HCT116 (cell line): ENCODE measurements around the gene ATG16L2. TPM values are rescaled to one million over a fixed set of nuclear protein-coding genes. Genes with fewer than 3 reads are reported as not detected.

ENCODE experiments used
- ATAC-seq: fragments of 200-7000 bp; cut with Tn5 transposase; 2 replicates; pipeline ENCODE4 v1.9.1; 2020; ENCODE audit warnings: mild to moderate bottlenecking, moderate library complexity
- BruUV-seq: library from RNA; stranded (reverse); fragments of 400-500 nt; replicated peaks from 2 replicates; lab custom pipeline; 2021; lab: Mats Ljungman, UMichigan
- CTCF ChIA-PET: fragments of 300-600 bp; sonication (Branson Sonifier 250); formaldehyde crosslinking; loops from one replicate; lab custom pipeline; 2021; ENCODE audit warnings: antibody characterized with exemption; lab: Charles Lee
- POLR2A ChIA-PET: fragments of 300-600, 350-600 bp; sonication (Branson Sonifier 250); formaldehyde crosslinking; loops from one replicate; lab custom pipeline; 2021; ENCODE audit warnings: antibody characterized with exemption; lab: Charles Lee
- RAD21 ChIA-PET, 2 experiments: fragments of 300-600 bp; sonication (Branson Sonifier 250); formaldehyde crosslinking; loops; one replicate each; lab custom pipeline; 2023; ENCODE audit warnings: low total read pairs in 2 of 2; ENCODE audit not compliant: uncharacterized antibody in 2 of 2, unreplicated experiment in 2 of 2, low non-redundant PET in 1 of 2; lab: Charles Lee
- DNase-seq: peaks from one replicate; pipeline ENCODE4 v3.0.0-alpha.2; 2010; ENCODE audit warnings: low read depth, low spot score
- H2AFZ ChIP-seq: fragments of 200-600 bp; shearing (Covaris generic), sonication (generic); 2 replicates; pipeline ENCODE4 v1.6.1; 2017; ENCODE audit warnings: low read depth, mixed run types, mixed read lengths, antibody characterized with exemption, low read length; ENCODE audit not compliant: poor library complexity, severe bottlenecking
- H3K27ac ChIP-seq: 2 replicates; pipeline ENCODE4 v1.5.1; 2012; ENCODE audit warnings: low read depth, low read length
- H3K27me3 ChIP-seq: fragments of 200-600 bp; sonication (generic); 2 replicates; pipeline ENCODE4 v1.6.1; 2016; ENCODE audit warnings: mixed run types, low read length, mixed read lengths; ENCODE audit not compliant: insufficient read depth
- H3K36me3 ChIP-seq, 2 experiments: fragments of 200-500 bp in 1 of 2; fragments of 200-600 bp in 1 of 2; sonication (Bioruptor generic) in 1 of 2; sonication (generic) in 1 of 2; 2 replicates each; pipeline versions ENCODE4 v1.5.1 to v1.6.1; 2014 to 2016; ENCODE audit warnings: low read length in 2 of 2, inconsistent platforms in 1 of 2, mixed read lengths in 1 of 2, mixed run types in 1 of 2; ENCODE audit not compliant: insufficient read depth in 2 of 2, control insufficient read depth in 1 of 2
- H3K4me1 ChIP-seq, 2 experiments: fragments of 200-600 bp in 1 of 2; sonication (generic) in 1 of 2; 2 replicates each; pipeline versions ENCODE4 v1.5.1 to v1.6.1; 2012 to 2017; ENCODE audit warnings: low read length in 2 of 2, inconsistent platforms in 1 of 2, mild to moderate bottlenecking in 1 of 2, mixed read lengths in 1 of 2, mixed run types in 1 of 2, moderate library complexity in 1 of 2; ENCODE audit not compliant: insufficient read depth in 2 of 2, control insufficient read depth in 1 of 2
- H3K4me2 ChIP-seq: fragments of 200-600 bp; sonication (generic); 2 replicates; pipeline ENCODE4 v1.6.1; 2017; ENCODE audit warnings: mixed run types, low read length, mixed read lengths
- H3K4me3 ChIP-seq, 2 experiments: fragments of 200-600 bp in 1 of 2; sonication (generic) in 1 of 2; replicated peaks in 1 of 2; 2 replicates each; pipeline ENCODE4 v1.5.1; 2011 to 2016; ENCODE audit warnings: low read length in 2 of 2, control low read depth in 1 of 2, low read depth in 1 of 2, mild to moderate bottlenecking in 1 of 2, mixed read lengths in 1 of 2, mixed run types in 1 of 2
- H3K79me2 ChIP-seq: fragments of 200-600 bp; sonication (generic); 2 replicates; pipeline ENCODE4 v1.6.1; 2017; ENCODE audit warnings: mild to moderate bottlenecking, mixed run types, low read length, moderate library complexity, mixed read lengths; ENCODE audit not compliant: insufficient read depth
- H3K9ac ChIP-seq: fragments of 200-600 bp; sonication (generic); 2 replicates; pipeline ENCODE4 v1.6.1; 2016; ENCODE audit warnings: low read length, mixed read lengths
- H3K9me2 ChIP-seq: fragments of 200-600 bp; sonication (generic), shearing (Covaris generic); 2 replicates; pipeline ENCODE4 v1.6.1; 2017; ENCODE audit warnings: mixed run types, mild to moderate bottlenecking, moderate library complexity; ENCODE audit not compliant: insufficient read depth
- H3K9me3 ChIP-seq, 2 experiments: fragments of 200-500 bp in 1 of 2; fragments of 200-600 bp in 1 of 2; sonication (Bioruptor generic) in 1 of 2; sonication (generic) in 1 of 2; 2 replicates each; pipeline ENCODE4 v1.6.1; 2014 to 2017; ENCODE audit warnings: low read length in 2 of 2, mixed read lengths in 2 of 2, inconsistent platforms in 1 of 2, low read depth in 1 of 2, mild to moderate bottlenecking in 1 of 2, mixed run types in 1 of 2, moderate library complexity in 1 of 2; ENCODE audit not compliant: control insufficient read depth in 1 of 2, insufficient read depth in 1 of 2
- H4K20me1 ChIP-seq: fragments of 200-600 bp; sonication (generic), shearing (Covaris generic); 2 replicates; pipeline ENCODE4 v1.6.1; 2017; ENCODE audit warnings: mixed run types, mild to moderate bottlenecking, moderate library complexity; ENCODE audit not compliant: insufficient read depth
- CBX3 ChIP-seq: IDR thresholded peaks from 2 replicates; pipeline ENCODE4 v1.6.1; 2012; ENCODE audit warnings: low read depth
- EGR1 ChIP-seq: IDR thresholded peaks from 2 replicates; pipeline ENCODE4 v1.6.1; 2012; ENCODE audit warnings: low read depth
- ELF1 ChIP-seq: IDR thresholded peaks from 2 replicates; pipeline ENCODE4 v1.6.1; 2012; ENCODE audit warnings: low read depth, borderline replicate concordance
- EZH2 ChIP-seq: fragments of 200-600 bp; sonication (generic); IDR thresholded peaks from 2 replicates; pipeline ENCODE4 v1.6.1; 2017; ENCODE audit warnings: antibody characterized with exemption, mixed run types
- EZH2phosphoT487 ChIP-seq: fragments of 200-600 bp; IDR thresholded peaks from 2 replicates; pipeline ENCODE4 v1.6.1; 2018; ENCODE audit warnings: antibody characterized with exemption, borderline replicate concordance
- JUND ChIP-seq: IDR thresholded peaks from 2 replicates; pipeline ENCODE4 v1.6.1; 2012
- POLR2AphosphoS5 ChIP-seq: IDR thresholded peaks from 2 replicates; pipeline ENCODE4 v1.6.1; 2011; ENCODE audit warnings: mild to moderate bottlenecking, low read depth, low read length, moderate library complexity
- RAD21 ChIP-seq: IDR thresholded peaks from 2 replicates; pipeline ENCODE4 v1.6.1; 2012; ENCODE audit warnings: low read depth, mild to moderate bottlenecking
- SP1 ChIP-seq: IDR thresholded peaks from 2 replicates; pipeline ENCODE4 v1.6.1; 2012; ENCODE audit warnings: low read depth
- SRF ChIP-seq: IDR thresholded peaks from 2 replicates; pipeline ENCODE4 v1.6.1; 2012; ENCODE audit warnings: low read depth
- TCF7L2 ChIP-seq: IDR thresholded peaks from 2 replicates; pipeline ENCODE4 v1.7.0; 2011; ENCODE audit warnings: borderline replicate concordance, inconsistent platforms; ENCODE audit not compliant: insufficient read depth, insufficient read length; ENCODE audit errors: extremely low read depth
- ZFX ChIP-seq: fragments of 450-650 bp; IDR thresholded peaks from 2 replicates; pipeline ENCODE4 v1.6.1; 2017
- ZNF274 ChIP-seq: fragments of 200-500 bp; sonication (Bioruptor generic); IDR thresholded peaks from 2 replicates; pipeline ENCODE4 v1.6.1; 2014; ENCODE audit warnings: mild to moderate bottlenecking, low read depth, low read length, inconsistent platforms
- intact Hi-C: fragments of 100-400 bp; cut with micrococcal nuclease; formaldehyde crosslinking; loops from 2 replicates; pipeline ENCODE4 v1.10.0; 2022
- total RNA-seq: library from RNA; stranded (reverse); gene quantifications from one replicate; pipeline ENCODE4 v1.2.1, GENCODE V29; 2021; ENCODE audit not compliant: unreplicated experiment
- TF ChIP-seq, protein P1 (sequence below): IDR thresholded peaks from 2 replicates; pipeline ENCODE4 v1.6.1; 2011; ENCODE audit warnings: mild to moderate bottlenecking, low read length, moderate library complexity; ENCODE audit not compliant: insufficient replicate concordance; ENCODE audit errors: extremely low read depth
- TF ChIP-seq, protein P2 (sequence below): IDR thresholded peaks from 2 replicates; pipeline ENCODE4 v1.6.1; 2012
- TF ChIP-seq, protein P3 (sequence below): IDR thresholded peaks from 2 replicates; pipeline ENCODE4 v1.6.1; 2012; ENCODE audit warnings: low read depth

Gene ATG16L2
- total RNA-seq, 1 experiment from 2014 or later = 15.2 TPM

DNA sequence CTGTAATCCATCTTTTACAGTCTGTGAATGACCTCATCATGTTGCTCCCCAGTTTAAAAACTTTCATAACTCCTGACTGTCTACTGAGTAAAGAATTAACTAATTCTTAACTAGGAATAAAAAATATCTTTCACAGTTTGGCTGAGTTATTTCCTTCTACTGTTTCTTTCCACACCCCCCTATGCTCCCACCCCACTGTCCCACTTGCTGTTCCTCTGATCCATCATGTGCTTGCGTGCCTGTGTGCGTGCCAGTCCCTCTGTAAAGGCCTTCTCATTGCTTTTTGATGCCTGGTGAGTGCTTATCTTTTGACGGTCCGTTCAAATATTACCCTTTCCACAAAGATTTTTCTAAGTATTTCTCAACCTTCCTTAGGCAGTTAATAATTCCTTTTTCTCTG lies 55.6 kb downstream of the ATG16L2 start:
- no peaks in the 10 kb centered on the region for H3K9me3 ChIP-seq
- H3K27ac ChIP-seq = no peak overlapping the region
- H3K4me2 ChIP-seq = no peak overlapping the region
- DNase-seq (no peak), ATAC-seq (no peak)
- no peak overlapping the region for H2AFZ ChIP-seq
- H3K4me1 ChIP-seq = no peaks in the 10 kb centered on the region
- ChIA-PET POLR2A (no interaction called here), CTCF (no interaction called here), RAD21 (no interaction called here)
- no peaks in the 10 kb centered on the region for H3K9me2 ChIP-seq
- no peak overlapping the region for H3K4me3 ChIP-seq
- no peaks in the 10 kb centered on the region for H3K27me3 ChIP-seq
- TF ChIP-seq CBX3 = no peak
- TF ChIP-seq TCF7L2 = no peak
- TF ChIP-seq, protein P1, sequence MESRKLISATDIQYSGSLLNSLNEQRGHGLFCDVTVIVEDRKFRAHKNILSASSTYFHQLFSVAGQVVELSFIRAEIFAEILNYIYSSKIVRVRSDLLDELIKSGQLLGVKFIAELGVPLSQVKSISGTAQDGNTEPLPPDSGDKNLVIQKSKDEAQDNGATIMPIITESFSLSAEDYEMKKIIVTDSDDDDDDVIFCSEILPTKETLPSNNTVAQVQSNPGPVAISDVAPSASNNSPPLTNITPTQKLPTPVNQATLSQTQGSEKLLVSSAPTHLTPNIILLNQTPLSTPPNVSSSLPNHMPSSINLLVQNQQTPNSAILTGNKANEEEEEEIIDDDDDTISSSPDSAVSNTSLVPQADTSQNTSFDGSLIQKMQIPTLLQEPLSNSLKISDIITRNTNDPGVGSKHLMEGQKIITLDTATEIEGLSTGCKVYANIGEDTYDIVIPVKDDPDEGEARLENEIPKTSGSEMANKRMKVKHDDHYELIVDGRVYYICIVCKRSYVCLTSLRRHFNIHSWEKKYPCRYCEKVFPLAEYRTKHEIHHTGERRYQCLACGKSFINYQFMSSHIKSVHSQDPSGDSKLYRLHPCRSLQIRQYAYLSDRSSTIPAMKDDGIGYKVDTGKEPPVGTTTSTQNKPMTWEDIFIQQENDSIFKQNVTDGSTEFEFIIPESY = no peak
- no peak for TF ChIP-seq POLR2AphosphoS5
- TF ChIP-seq SRF = no peak
- no peak for TF ChIP-seq EZH2phosphoT487
- no peak for TF ChIP-seq EGR1
- TF ChIP-seq ZNF274 = no peak
- no peak for TF ChIP-seq ZFX
- TF ChIP-seq EZH2 = no peak
- no peak for TF ChIP-seq RAD21
- TF ChIP-seq ELF1 = no peak
- TF ChIP-seq, protein P2, sequence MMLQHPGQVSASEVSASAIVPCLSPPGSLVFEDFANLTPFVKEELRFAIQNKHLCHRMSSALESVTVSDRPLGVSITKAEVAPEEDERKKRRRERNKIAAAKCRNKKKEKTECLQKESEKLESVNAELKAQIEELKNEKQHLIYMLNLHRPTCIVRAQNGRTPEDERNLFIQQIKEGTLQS = no peak
- no peak for TF ChIP-seq SP1
- TF ChIP-seq JUND = no peak
- TF ChIP-seq, protein P3, sequence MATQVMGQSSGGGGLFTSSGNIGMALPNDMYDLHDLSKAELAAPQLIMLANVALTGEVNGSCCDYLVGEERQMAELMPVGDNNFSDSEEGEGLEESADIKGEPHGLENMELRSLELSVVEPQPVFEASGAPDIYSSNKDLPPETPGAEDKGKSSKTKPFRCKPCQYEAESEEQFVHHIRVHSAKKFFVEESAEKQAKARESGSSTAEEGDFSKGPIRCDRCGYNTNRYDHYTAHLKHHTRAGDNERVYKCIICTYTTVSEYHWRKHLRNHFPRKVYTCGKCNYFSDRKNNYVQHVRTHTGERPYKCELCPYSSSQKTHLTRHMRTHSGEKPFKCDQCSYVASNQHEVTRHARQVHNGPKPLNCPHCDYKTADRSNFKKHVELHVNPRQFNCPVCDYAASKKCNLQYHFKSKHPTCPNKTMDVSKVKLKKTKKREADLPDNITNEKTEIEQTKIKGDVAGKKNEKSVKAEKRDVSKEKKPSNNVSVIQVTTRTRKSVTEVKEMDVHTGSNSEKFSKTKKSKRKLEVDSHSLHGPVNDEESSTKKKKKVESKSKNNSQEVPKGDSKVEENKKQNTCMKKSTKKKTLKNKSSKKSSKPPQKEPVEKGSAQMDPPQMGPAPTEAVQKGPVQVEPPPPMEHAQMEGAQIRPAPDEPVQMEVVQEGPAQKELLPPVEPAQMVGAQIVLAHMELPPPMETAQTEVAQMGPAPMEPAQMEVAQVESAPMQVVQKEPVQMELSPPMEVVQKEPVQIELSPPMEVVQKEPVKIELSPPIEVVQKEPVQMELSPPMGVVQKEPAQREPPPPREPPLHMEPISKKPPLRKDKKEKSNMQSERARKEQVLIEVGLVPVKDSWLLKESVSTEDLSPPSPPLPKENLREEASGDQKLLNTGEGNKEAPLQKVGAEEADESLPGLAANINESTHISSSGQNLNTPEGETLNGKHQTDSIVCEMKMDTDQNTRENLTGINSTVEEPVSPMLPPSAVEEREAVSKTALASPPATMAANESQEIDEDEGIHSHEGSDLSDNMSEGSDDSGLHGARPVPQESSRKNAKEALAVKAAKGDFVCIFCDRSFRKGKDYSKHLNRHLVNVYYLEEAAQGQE = no peak
- intact Hi-C loops = no loop called here
- H4K20me1 ChIP-seq = no peaks in the 10 kb centered on the region
- no TSS peak for BruUV-seq
- no peak overlapping the region for H3K9ac ChIP-seq
- no peaks in the 10 kb centered on the region for H3K36me3 ChIP-seq
- H3K79me2 ChIP-seq = no peaks in the 10 kb centered on the region
